Skeletal muscle satellite cell (primary cell): ENCODE measurements around the gene LZTR1.

Experiments
- H3K27me3 ChIP-seq: 2 replicates; pipeline ENCODE4 v1.7.0; 2013; ENCODE audit warnings: low read length; ENCODE audit not compliant: control insufficient read depth, insufficient read depth
- H3K36me3 ChIP-seq: 2 replicates; pipeline ENCODE4 v1.7.0; 2013; ENCODE audit warnings: mild to moderate bottlenecking, control low read depth, low read length; ENCODE audit not compliant: insufficient read depth
- H3K4me1 ChIP-seq: 2 replicates; pipeline ENCODE4 v1.7.0; 2013; ENCODE audit warnings: low read length; ENCODE audit not compliant: control insufficient read depth, insufficient read depth
- H3K4me2 ChIP-seq: 2 replicates; pipeline ENCODE4 v1.7.0; 2013; ENCODE audit warnings: mild to moderate bottlenecking, low read length
- H3K4me3 ChIP-seq: 2 replicates; pipeline ENCODE4 v1.7.0; 2013; ENCODE audit warnings: low read length
- H3K9ac ChIP-seq: 2 replicates; pipeline ENCODE4 v1.7.0; 2013; ENCODE audit warnings: mild to moderate bottlenecking, low read depth, low read length, moderate library complexity
- H3K9me3 ChIP-seq: replicated peaks from 2 replicates; pipeline ENCODE4 v1.7.0; 2013; ENCODE audit warnings: mild to moderate bottlenecking, control low read depth, low read length

Gene LZTR1

GRCh38 chr22:20990184-20991180, 8.4 kb downstream of the LZTR1 start:
- Histone ChIP-seq H3K9me3 (no peaks in the 10 kb centered on the region), H3K9ac (no peak overlapping the region), H3K27me3 (no peaks in the 10 kb centered on the region), H3K4me2 (no peak overlapping the region), H3K4me1 (no peaks in the 10 kb centered on the region), H3K36me3 (peaks cover 66% of the 10 kb centered on the region), H3K4me3 (no peak overlapping the region)

GRCh38 chr22:20991252-20992055, 9.4 kb downstream of the LZTR1 start:
- no peak overlapping the region for H3K9ac ChIP-seq
- H3K9me3 ChIP-seq, result no peaks in the 10 kb centered on the region
- no peak overlapping the region for H3K4me3 ChIP-seq
- H3K4me1 ChIP-seq, result no peaks in the 10 kb centered on the region
- H3K27me3 ChIP-seq, result no peaks in the 10 kb centered on the region
- H3K36me3 ChIP-seq, result peaks cover 61% of the 10 kb centered on the region
- no peak overlapping the region for H3K4me2 ChIP-seq

GRCh38 chr22:20992056-20992442, 10.0 kb downstream of the LZTR1 start:
- Histone ChIP-seq H3K4me3 (no peak overlapping the region), H3K4me2 (no peak overlapping the region), H3K9me3 (no peaks in the 10 kb centered on the region), H3K27me3 (no peaks in the 10 kb centered on the region), H3K9ac (no peak overlapping the region), H3K4me1 (no peaks in the 10 kb centered on the region), H3K36me3 (peaks cover 62% of the 10 kb centered on the region)

GRCh38 chr22:20992456-20993303, 10.6 kb downstream of the LZTR1 start:
- no peaks in the 10 kb centered on the region for H3K27me3 ChIP-seq
- H3K4me1 ChIP-seq, result no peaks in the 10 kb centered on the region
- H3K9me3 ChIP-seq, result no peaks in the 10 kb centered on the region
- no peak overlapping the region for H3K4me3 ChIP-seq
- no peak overlapping the region for H3K4me2 ChIP-seq
- H3K9ac ChIP-seq, result no peak overlapping the region
- H3K36me3 ChIP-seq, result peaks cover 64% of the 10 kb centered on the region

- H3K36me3 ChIP-seq, result peaks cover 63% of the 10 kb centered on the region
- H3K4me1 ChIP-seq, result no peaks in the 10 kb centered on the region
- no peak overlapping the region for H3K4me2 ChIP-seq
Observed at GRCh38 chr22:20993304-20994127, 11.4 kb downstream of the LZTR1 start.

GRCh38 chr22:20994128-20994901, 12.2 kb downstream of the LZTR1 start:
- H3K4me1 ChIP-seq, result no peaks in the 10 kb centered on the region
- H3K9ac ChIP-seq, result no peak overlapping the region
- H3K4me2 ChIP-seq, result no peak overlapping the region
- H3K4me3 ChIP-seq, result no peak overlapping the region
- H3K27me3 ChIP-seq, result no peaks in the 10 kb centered on the region
- H3K9me3 ChIP-seq, result no peaks in the 10 kb centered on the region
- H3K36me3 ChIP-seq, result peaks cover 70% of the 10 kb centered on the region

More at GRCh38 chr22:20993304-20994127, 11.4 kb downstream of the LZTR1 start:
- no peaks in the 10 kb centered on the region for H3K27me3 ChIP-seq
- no peaks in the 10 kb centered on the region for H3K9me3 ChIP-seq
- H3K4me3 ChIP-seq, result no peak overlapping the region
- H3K9ac ChIP-seq, result no peak overlapping the region

- Histone ChIP-seq H3K4me1 (no peaks in the 10 kb centered on the region), H3K9ac (no peak overlapping the region), H3K36me3 (peaks cover 73% of the 10 kb centered on the region), H3K4me3 (no peak overlapping the region), H3K4me2 (no peak overlapping the region), H3K27me3 (no peaks in the 10 kb centered on the region), H3K9me3 (no peaks in the 10 kb centered on the region)
Observed at GRCh38 chr22:20994902-20995241, 12.8 kb downstream of the LZTR1 start.

- Histone ChIP-seq H3K4me2 (no peak overlapping the region), H3K27me3 (no peaks in the 10 kb centered on the region), H3K9me3 (no peaks in the 10 kb centered on the region), H3K9ac (no peak overlapping the region), H3K4me3 (no peak overlapping the region), H3K4me1 (peaks cover 5% of the 10 kb centered on the region), H3K36me3 (peaks cover 70% of the 10 kb centered on the region)
Observed at GRCh38 chr22:20995329-20996030, 13.4 kb downstream of the LZTR1 start.

- H3K4me2 ChIP-seq, result no peak overlapping the region
- no peak overlapping the region for H3K9ac ChIP-seq
- H3K27me3 ChIP-seq, result no peaks in the 10 kb centered on the region
- H3K4me3 ChIP-seq, result no peak overlapping the region
- peaks cover 66% of the 10 kb centered on the region for H3K36me3 ChIP-seq
- H3K9me3 ChIP-seq, result no peaks in the 10 kb centered on the region
- peaks cover 11% of the 10 kb centered on the region for H3K4me1 ChIP-seq
Observed at GRCh38 chr22:20996031-20996410, 13.9 kb downstream of the LZTR1 start.
